GM13976 (cell line): ENCODE results near the gene CYP39A1.

ENCODE experiments used
- DNase-seq: peaks from one replicate; pipeline ENCODE4 v3.0.0; 2012; ENCODE audit warnings: low spot score
- CTCF ChIP-seq: IDR thresholded peaks from 2 replicates; pipeline ENCODE4 v1.5.1; 2012; ENCODE audit warnings: borderline replicate concordance, mild to moderate bottlenecking; ENCODE audit not compliant: insufficient read depth; ENCODE audit errors: extremely low read depth, missing control alignments, control extremely low read depth
- in situ Hi-C: fragments of 300-500 bp; cut with MboI; formaldehyde crosslinking; loops from one replicate; pipeline ENCODE4 v1.12.0; 2022; ENCODE audit warnings: low sequenced_read_pairs, mixed read lengths, inconsistent platforms; ENCODE audit not compliant: unreplicated experiment

CYP39A1 gene

GRCh38 chr6:46538800-46539480 is 113.7 kb downstream of the CYP39A1 start:
- DNase-seq: no peak
- in situ Hi-C loops: no loop called here
- no peak for TF ChIP-seq CTCF

- TF ChIP-seq CTCF: no peak
- no peak for DNase-seq
- in situ Hi-C loops: no loop called here
Observed at GRCh38 chr6:46530896-46531295, 121.7 kb downstream of the CYP39A1 start.

- DNase-seq: no peak
- in situ Hi-C loops: no loop called here
- TF ChIP-seq CTCF: no peak
Observed at GRCh38 chr6:46528961-46529750, 123.5 kb downstream of the CYP39A1 start.

- in situ Hi-C loops: no loop called here
- TF ChIP-seq CTCF: no peak
- DNase-seq: no peak
Observed at GRCh38 chr6:46526607-46527006, 126.0 kb downstream of the CYP39A1 start.

- TF ChIP-seq CTCF: no peak
- in situ Hi-C loops: no loop called here
- no peak for DNase-seq
Observed at GRCh38 chr6:46525583-46525982, 127.0 kb downstream of the CYP39A1 start.

GRCh38 chr6:46521464-46521971 is 131.1 kb downstream of the CYP39A1 start:
- in situ Hi-C loops: no loop called here
- no peak for DNase-seq
- no peak for TF ChIP-seq CTCF
